GM18511 (cell line): ENCODE results near the gene SPOCK1.

ENCODE experiments used
- ATAC-seq: cut with Tn5 transposase; IDR thresholded peaks from one replicate; pipeline ENCODE4 v1.9.1; 2021; ENCODE audit warnings: mild to moderate bottlenecking, moderate library complexity; ENCODE audit not compliant: unreplicated experiment

Gene SPOCK1

DNA sequence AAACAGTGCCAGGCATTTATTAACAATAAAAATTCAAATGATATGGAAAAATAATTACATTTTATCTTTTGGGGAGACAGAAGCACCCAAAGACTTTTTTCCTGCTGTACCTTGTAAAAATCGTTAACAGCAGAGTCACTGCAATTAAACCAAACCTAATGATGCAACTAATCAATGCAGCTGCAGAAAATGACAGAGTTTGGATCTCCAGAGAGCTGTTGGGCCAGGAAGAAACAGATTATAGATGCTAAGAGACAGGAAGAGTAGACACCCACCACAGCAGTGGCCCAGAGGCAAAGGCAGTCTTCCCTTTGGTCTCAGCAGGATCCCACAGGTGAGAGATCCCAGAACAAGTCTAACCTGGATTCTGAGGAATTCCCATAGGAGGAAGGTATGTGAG lies 53.0 kb downstream of the SPOCK1 start:
- no peak for ATAC-seq

DNA sequence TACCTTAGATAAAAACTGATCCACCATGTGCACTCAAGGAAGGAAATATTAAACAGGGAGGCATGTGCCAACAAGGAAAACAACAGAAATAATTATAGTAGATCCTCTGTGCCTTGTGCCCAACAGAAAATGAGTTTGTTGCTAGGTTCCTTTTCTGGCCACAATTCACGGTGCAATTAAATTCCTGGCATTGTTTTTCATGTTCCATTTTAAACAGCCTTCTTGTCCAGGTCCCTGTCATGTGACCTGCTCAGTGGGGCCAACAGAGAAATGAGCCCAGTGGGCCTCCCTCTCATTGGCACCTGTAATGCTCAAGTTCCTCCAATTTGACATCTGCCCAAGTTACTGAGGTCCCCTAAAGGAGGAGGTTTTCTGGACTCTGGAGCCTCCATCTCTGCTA lies 56.5 kb downstream of the SPOCK1 start:
- ATAC-seq: no peak

- ATAC-seq: no peak
Measured at GRCh38 chr5:137441476-137441875, 57.6 kb downstream of the SPOCK1 start.

GRCh38 chr5:137440795-137441194 lies 58.3 kb downstream of the SPOCK1 start:
- ATAC-seq: no peak

- ATAC-seq: no peak
Measured at GRCh38 chr5:137439645-137440044, 59.5 kb downstream of the SPOCK1 start.

DNA sequence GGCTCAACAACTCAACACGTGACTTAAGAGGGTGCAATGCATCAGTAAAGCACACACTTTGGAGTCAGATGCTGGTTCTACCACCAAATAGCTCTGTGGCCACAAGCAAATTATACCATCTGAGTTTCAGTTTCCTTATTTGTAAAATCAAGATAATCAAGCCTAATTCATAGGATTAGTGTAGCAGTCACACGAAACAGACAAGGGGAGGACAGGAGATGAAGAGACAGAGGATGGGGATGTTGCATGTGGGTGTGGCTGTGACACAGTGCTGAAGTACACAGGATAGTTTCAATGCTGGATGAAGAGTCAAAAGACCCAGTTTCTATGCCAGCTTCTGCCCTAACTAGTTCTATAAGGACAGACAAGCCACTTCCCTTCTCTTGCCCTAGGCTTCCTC lies 60.2 kb downstream of the SPOCK1 start:
- ATAC-seq: no peak

DNA sequence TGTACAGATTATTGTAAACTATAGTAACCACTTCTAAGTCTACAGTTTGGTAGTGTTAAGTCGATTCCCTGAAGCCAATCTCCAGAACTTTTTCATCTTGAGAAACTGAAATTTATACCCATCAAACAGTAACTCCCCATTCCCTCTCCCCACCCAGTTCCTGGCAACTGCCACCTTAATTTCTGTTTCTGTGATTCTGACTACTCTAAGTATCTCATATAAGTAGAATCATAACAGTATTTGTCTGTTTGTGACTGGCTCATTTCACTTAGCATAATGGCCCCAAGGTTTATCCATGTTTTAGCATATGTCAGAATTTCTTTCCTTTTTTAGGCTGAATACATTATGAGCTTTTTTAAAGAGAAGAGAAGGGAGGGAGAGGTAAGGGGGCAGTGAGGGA lies 61.4 kb downstream of the SPOCK1 start:
- ATAC-seq: no peak

GRCh38 chr5:137433539-137433938 lies 65.6 kb downstream of the SPOCK1 start:
- ATAC-seq: no peak

DNA sequence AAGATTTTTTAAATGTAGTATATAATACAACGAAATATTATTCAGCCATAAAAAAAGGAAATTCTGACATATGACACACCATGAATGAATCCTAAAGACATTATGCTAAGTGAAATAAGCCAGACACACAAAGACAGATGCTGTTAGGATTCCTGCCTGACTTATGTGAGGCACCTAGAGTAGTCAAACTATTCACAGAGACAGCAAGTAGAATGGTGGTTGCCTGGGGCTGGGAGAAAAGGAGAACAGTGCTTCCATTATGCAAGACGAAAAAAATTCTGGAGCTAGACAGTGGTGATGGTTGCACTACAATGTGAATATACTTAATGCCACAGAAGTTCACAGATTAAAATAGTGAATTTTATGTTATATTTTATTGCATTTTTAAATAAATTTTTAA lies 66.8 kb downstream of the SPOCK1 start:
- no peak for ATAC-seq

DNA sequence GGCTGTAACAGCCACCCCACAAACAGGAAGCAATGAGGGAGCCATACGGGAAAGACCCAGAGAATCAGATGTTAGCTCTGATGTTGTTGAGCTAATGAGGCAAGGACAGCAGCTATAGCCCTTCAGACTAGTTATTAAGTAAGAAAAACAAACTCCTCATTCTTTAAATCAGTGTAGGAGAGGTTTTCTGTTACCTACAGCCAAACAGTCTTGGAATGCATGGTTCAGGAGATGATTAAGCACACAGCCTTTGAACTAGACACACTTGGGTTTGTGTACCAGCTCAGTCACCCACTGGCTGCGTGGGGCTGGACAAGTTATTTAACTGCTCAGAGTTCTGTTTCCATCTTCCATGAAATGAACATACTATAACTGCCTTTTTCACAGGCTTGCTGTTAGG lies 68.1 kb downstream of the SPOCK1 start:
- no peak for ATAC-seq

DNA sequence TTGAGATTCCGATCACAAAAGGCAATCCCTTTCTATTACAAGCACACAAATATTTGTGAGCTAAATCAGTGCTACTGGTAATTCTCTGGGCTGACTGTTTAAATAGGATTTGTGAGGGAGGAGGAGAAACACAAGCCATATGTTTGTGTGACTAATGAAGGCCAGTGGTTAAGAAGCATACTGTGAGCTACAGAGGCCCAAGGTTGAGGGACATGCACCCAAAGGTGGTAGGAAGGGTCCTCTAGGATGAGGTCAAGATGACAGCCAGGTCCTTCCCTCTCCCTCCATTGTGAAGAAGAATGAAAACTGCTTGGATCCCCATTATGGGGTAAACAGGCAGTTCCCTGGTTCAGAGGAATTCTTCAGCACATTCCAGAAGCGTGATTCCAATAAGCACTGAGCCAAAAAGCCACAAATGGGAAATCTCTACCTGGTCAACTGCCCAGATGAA lies 83.9 kb downstream of the SPOCK1 start:
- no peak for ATAC-seq

DNA sequence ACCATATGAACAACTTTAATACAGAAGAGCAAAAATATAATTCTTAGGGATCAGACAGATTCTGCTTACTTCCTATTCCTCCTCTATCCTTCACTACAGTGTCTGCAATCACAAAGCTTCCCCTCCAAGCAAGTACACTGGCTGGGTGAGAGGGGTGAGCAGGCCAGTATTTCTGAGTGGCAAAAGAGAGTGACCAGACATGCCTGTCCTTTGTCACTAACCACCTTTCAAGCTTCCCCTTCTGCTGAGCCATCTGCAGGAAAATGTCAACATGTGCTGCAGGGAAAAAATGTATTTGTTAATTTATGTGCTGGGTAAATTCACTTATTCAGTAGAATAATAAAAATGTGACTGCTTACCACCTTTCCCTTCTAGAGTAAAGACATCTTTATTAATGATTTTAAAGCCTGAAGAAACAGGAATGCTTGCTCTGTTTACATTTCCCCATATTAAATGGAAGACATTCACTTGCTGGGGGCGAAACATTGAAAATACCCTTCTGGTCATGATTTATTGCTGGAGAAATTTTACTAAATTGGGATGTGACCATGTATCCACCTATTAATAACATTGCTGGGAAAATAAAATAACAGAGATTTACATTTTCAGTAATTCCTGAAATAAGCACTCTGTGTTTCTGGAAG lies 84.9 kb downstream of the SPOCK1 start:
- no peak for ATAC-seq

DNA sequence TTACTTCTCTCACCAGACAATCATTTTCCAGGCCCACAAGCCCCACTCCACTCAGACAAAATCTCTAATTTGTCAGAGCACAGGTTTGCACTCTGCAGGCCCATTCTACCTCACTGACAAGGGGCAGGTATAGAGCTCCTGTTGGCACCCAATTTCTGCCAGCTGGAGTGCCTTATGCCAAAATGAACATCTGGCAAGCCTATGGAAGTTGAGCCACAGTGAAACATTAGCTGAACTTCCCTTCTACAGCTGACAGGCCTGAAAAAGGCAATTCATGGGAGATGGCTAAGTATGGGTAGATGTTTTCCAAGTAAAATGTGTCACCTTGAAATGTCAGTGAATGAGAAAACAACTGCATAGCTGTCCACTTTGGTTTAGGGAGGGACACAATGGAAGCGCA lies 87.0 kb downstream of the SPOCK1 start:
- ATAC-seq: no peak

DNA sequence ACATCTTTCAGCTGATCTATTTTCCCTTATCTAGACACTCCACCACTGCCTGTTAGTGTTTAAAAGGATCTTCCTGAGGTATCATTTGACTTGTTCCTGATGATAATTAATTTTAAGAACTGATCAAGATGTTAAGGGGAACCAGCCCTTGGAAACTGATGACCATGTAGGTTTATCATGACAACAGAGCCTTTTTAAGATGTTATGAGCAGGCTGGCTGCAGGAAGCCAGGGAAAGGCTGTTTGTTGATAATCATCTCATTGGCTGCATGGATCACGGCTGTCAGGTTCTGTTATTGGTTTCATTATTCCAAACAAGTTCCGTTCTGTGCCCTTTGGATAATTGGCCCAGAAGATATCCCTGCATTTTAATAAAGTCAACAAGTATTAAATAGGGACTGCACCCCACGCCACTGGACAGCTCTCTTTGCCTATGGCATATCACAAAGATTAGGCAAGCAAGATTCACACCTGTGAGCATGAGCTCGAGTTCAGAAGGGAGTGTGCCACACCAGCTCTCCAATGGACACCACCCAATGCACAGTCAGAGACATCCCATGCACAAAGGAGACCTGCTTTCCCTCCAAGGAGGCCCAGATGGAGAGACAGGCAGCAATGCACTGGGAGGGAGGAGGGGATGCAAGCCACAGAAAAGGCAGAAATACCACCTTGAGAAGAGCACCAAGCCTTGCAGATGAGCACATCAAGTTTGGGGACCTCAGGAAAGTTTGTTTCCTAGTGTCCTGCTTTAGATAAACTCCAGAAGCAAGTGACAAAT lies 88.7 kb downstream of the SPOCK1 start:
- no peak for ATAC-seq

GRCh38 chr5:137409736-137410135 lies 89.4 kb downstream of the SPOCK1 start:
- ATAC-seq: no peak

GRCh38 chr5:137407090-137407489 lies 92.0 kb downstream of the SPOCK1 start:
- ATAC-seq: no peak

DNA sequence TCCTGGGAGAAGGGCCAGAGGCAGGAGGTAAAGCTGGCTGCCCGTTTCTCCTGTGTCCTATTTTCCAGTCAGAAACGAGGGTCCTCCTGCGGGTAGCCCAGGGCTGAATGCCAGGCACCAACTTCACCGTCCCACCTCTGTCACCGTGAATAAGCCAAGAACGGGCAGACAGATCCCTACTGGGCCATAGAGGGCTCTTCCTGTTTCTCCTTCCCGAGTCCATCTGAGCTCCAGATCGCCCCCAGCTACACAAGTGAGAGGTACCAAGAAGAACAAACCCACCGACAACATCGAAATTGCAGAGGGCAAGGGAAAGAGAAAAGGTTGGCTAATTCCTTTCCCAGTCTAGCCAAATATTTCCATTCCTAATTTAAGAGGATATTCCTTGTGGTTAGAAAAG lies 93.7 kb downstream of the SPOCK1 start:
- ATAC-seq: no peak

- ATAC-seq: no peak
Measured at GRCh38 chr5:137403869-137404268, 95.3 kb downstream of the SPOCK1 start.

DNA sequence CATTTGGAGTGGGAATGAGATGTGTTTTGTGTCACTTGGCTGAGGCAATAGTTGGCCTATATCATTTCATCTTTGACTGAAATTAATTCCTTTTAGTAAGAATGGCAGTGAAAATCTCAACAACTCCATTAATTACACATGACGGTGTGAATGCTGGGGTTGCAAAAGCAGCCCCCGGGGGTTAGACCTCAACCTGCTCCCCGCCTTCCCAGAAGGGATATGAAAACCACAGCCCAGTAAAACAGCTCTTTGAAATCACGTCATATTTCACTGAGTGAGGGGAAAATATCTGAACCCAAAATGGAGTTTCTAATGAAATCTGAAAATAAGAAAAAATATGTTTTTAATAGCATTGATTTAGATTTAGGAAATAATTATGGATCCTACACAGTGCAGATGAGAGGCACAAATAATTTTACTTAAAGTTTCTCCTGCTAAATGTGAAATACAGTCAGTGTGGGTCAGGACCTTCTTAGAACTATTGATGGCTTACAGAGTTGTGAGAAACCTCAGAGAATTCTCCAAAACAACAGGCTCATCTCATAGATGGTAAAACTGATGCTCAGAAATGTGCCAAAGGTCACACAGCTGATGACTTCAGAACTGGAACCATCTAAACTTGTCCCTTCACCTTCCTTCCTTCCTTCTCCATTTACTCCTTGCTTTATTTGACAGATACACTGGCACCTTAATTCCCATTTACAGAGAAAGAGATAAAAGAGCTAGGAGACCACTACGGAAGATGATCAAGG lies 96.5 kb downstream of the SPOCK1 start:
- ATAC-seq: no peak

- no peak for ATAC-seq
Measured at GRCh38 chr5:137401946-137402345, 97.2 kb downstream of the SPOCK1 start.

DNA sequence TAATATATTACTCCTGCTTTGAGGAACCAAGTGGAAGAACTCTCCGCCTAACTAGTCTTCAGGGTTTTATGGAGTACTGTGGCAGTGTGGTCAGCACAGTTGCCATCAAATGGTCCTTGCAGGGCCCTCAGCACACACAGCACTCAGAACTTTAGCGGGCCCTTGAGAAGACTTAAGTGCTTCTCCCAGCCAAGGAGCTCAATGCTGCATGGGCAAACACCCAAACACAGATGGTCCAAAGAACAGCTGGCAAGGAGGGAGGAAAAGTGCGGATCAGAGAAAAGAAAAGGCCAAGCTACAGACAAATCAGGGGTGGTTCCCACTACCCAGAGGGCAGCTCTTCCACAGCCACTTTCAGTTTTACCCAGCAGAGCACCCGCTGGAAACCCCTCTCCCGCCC lies 98.6 kb downstream of the SPOCK1 start:
- no peak for ATAC-seq

DNA sequence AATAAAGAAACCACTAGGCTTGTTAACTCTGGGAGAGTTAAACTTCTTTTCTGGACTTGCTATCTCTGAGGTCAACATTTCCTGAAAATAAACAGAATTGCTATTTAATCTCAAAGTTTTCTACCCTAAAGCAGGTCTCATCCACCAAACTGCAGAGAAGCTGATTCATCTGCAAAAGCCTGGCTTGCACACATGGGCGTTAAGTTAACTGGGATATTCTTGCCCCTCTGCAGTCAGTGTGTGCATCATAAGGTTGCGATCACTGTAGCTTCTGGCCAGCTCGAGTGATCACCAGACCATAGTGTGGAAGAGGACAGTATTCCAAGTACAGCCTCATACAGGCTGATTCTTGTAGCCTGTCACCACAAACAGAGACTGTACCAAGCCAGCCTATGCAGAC lies 99.2 kb downstream of the SPOCK1 start:
- no peak for ATAC-seq
